Retinal pigment epithelial cell (primary cell): Measurements from ENCODE around the gene GALNT9.

ENCODE experiments used
- DNase-seq: peaks from one replicate; pipeline ENCODE4 v3.0.0-alpha.2; 2010; ENCODE audit warnings: low read depth
- H3K4me3 ChIP-seq: 2 replicates; pipeline ENCODE4 v1.5.1; 2011; ENCODE audit warnings: mild to moderate bottlenecking, low read length, control low read depth, moderate library complexity
- TF ChIP-seq, protein P1 (sequence below): conservative IDR thresholded peaks from 2 replicates; pipeline ENCODE4 v1.5.1; 2011; ENCODE audit warnings: low read depth, low read length, control low read depth, inconsistent platforms

Gene GALNT9

DNA sequence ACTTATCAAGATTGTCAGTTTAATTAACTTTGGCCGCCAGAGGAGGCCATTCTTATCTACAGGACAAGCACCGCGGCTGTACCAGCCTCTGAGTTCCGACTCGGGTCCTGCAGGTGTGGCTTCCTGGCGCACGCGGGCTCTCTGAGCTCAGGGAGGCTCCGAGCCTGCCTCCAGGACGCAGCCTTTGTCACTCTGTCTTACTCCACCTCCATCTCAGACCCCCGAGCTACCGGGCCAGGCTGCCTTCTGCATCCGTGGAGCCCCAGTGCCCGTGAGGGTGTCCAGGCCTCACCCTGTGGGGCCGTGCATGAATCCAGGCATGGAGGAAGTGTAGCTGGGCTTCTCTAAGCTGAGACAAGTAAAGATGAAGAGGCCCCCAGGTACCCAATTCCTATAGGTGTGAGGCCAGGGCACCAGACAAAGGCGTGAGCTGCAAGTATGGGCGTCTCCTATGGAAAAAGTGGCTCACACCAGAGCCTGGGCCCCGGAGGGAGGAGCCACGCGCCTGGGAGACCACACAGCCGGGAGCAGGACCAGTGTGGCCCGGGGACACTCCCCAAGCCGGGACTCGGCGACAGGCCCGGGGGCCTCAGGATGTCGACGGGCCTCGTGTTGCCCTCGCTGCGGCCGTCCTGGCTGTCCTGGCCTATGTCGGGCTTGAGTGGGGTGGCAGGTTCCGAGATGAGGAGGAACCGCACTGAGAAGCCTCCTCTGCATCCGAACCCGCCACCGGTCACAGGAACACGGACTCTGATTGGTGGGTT is 142.3 kb downstream of the GALNT9 start:
- no peak for DNase-seq
- no peak overlapping the region for H3K4me3 ChIP-seq

DNA sequence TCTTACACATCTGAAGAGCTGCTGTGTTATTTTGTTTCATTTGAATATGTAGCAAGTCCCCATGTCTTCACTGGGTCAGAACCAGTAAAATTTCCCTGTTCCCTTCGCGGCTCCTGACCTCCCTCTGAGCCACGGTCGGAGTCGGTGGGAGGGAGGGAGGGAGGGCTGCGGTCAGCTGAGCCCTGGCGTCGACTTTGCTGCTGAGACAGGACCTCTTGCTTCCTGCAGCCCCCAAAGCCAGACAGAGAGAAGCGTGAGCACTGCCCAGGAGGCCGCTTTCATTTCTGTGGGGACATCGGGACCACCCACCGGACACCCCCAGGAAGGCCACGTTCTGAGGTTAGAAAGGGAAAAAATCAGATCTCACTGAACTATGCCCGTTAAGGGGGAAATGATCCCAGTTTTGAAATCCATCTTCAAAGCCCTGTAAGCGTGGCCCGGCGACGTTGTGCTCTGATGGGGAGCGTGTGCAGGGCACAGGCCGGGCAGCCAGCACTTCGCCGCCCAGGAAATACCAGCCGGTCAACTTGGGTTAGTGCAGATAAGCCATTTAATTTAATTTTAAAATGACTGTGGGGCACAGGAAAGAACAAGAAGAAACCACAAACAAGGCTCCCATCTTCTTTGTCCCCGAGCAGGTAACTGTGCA is 143.1 kb downstream of the GALNT9 start:
- TF ChIP-seq, protein P1, sequence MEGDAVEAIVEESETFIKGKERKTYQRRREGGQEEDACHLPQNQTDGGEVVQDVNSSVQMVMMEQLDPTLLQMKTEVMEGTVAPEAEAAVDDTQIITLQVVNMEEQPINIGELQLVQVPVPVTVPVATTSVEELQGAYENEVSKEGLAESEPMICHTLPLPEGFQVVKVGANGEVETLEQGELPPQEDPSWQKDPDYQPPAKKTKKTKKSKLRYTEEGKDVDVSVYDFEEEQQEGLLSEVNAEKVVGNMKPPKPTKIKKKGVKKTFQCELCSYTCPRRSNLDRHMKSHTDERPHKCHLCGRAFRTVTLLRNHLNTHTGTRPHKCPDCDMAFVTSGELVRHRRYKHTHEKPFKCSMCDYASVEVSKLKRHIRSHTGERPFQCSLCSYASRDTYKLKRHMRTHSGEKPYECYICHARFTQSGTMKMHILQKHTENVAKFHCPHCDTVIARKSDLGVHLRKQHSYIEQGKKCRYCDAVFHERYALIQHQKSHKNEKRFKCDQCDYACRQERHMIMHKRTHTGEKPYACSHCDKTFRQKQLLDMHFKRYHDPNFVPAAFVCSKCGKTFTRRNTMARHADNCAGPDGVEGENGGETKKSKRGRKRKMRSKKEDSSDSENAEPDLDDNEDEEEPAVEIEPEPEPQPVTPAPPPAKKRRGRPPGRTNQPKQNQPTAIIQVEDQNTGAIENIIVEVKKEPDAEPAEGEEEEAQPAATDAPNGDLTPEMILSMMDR: no peak
- DNase-seq: no peak
- no peak overlapping the region for H3K4me3 ChIP-seq

More for the DNA sequence above, 142.3 kb downstream of the GALNT9 start:
- TF ChIP-seq, protein P1: no peak

DNA sequence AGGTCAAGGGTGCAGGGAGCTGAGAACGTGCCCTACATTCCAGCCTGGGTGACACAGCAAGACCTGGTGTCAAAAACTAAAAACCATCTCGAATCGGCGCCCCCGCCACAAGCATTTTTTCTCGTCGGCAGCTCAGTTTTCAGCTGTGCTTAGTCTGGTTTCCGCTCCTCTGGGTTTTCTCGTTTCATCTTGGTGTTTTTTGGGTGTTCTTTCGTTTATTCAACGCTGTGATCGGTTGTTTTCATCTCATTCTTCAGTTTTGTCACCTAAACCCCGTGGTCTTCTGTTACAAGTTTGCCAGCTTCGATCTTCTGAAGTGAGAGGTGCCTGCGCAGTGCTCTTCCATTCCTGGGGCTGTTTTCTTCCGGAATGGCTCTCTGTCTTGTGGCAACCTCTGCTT is 143.7 kb downstream of the GALNT9 start:
- DNase-seq: no peak
- H3K4me3 ChIP-seq: no peak overlapping the region
- TF ChIP-seq, protein P1: no peak

DNA sequence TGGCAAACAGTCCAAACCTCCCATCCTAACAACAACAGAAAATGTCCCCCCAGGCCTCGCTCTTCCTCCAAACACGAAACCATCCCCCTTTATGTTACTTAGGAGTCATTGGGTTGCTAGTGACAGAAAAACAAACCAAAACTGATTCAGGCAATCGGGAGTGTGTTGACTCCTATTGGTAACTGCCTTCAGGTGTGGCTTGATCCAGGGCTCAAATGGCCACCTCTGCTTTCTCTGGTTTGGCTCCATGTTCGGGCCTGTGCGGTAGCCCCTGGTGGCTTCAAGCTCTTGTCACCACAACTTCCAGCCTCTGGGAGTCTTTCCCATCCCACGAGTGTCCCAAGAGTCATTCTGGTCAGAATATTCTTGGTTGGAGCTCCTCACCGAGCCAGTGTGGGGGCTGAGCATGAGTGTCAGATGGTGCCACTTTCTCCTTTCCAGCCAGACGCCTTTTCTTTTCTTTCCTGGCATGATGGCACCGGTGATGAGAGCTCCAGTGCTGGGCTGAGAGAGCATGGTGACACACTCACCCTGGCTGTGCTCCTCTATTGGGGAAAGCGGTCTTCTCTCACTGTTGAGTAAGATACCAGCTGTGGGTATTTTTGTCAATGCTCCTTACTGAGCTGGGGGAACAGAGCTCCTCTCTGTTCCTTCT is 146.6 kb downstream of the GALNT9 start:
- TF ChIP-seq, protein P1: no peak
- H3K4me3 ChIP-seq: no peak overlapping the region
- DNase-seq: no peak

DNA sequence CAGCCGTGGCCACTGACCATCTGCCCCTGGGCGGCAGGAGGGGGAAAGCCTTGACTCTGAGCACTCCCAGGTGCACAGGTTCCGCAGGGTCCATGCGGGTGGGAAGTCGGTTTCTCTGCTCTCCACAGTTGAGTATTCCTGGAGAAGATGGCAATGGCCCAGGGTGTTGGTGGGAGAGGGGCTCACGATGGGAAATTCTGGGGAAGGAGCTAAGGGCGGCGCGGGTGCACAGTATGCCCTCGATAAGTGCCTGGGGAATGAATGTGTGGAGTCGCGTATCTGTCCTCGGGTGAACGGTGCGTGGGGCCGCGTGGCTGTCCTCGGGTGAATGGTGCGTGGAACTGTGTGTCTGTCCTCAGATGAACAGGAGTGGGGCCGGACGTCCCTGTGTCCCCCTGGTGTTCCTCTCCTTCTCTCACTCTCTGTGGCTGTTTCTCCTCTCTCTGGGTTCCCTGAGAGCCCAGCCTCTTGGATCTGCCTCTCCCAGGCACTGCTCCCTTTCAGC is 147.1 kb downstream of the GALNT9 start:
- DNase-seq: no peak
- TF ChIP-seq, protein P1: no peak
- no peak overlapping the region for H3K4me3 ChIP-seq

DNA sequence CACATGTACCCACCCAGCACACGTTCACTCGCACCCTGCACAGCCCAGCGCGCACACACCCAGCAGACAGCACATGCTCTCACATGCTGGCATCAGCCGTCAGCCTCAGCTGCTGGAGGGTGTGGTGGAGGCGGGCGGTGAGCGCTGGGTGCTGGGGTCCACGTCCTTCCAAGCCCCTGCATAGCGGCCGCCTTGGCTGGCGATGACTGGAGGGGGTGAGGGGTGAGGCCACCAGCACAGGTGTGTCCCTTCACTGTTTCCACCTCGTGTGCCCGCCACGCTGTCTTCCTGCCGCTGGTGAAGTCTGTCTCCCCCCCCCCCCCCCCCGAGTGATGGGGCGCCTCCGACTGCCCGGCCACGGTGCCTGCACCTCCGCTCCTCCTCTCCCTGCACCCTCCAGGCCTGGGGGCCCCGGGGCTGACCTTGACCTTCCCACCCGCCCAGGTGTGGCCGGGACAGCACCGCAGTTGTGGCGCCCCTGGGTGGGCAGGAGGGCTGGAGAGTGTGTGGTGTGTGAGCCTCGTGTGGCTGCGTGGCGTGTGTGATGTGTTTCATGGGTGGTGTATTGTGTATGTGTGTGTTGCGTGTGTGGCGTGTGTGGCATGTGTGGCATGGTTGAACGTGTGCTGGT is 147.7 kb downstream of the GALNT9 start:
- no peak overlapping the region for H3K4me3 ChIP-seq
- no peak for DNase-seq
- TF ChIP-seq, protein P1: no peak
